Rectal smooth muscle tissue (tissue), 1 donor: ENCODE measurements around the gene ZNF462.

Experiments
- H3K27ac ChIP-seq: one replicate; pipeline ENCODE4 v1.7.0; 2013; ENCODE audit warnings: low read depth, low read length, inconsistent platforms
- H3K27me3 ChIP-seq: one replicate; pipeline ENCODE4 v1.7.0; 2013; ENCODE audit warnings: low read length; ENCODE audit not compliant: control insufficient read depth, insufficient read depth
- H3K36me3 ChIP-seq: one replicate; pipeline ENCODE4 v1.7.0; 2013; ENCODE audit warnings: low read length; ENCODE audit not compliant: control insufficient read depth, insufficient read depth
- H3K4me1 ChIP-seq: one replicate; pipeline ENCODE4 v1.7.0; 2013; ENCODE audit warnings: low read length; ENCODE audit not compliant: control insufficient read depth, insufficient read depth
- H3K4me3 ChIP-seq: one replicate; pipeline ENCODE4 v1.7.0; 2013; ENCODE audit warnings: low read length
- H3K9ac ChIP-seq: one replicate; pipeline ENCODE4 v1.7.0; 2013; ENCODE audit warnings: low read length

Gene ZNF462

GRCh38 chr9:106868565-106868964 lies 5.6 kb downstream of the ZNF462 start:
- H3K27me3 ChIP-seq, result no peaks in the 10 kb centered on the region
- H3K27ac ChIP-seq, result peak overlapping the region; percentile 75
- peaks cover 37% of the 10 kb centered on the region for H3K4me1 ChIP-seq
- no peak overlapping the region for H3K4me3 ChIP-seq
- no peak overlapping the region for H3K9ac ChIP-seq
- no peaks in the 10 kb centered on the region for H3K36me3 ChIP-seq

- Histone ChIP-seq H3K4me3 (no peak overlapping the region), H3K27me3 (no peaks in the 10 kb centered on the region), H3K27ac (peak overlapping the region; percentile 75), H3K36me3 (no peaks in the 10 kb centered on the region), H3K4me1 (peaks cover 37% of the 10 kb centered on the region), H3K9ac (no peak overlapping the region)
These were observed 6.1 kb downstream of the ZNF462 start for GRCh38 chr9:106869028-106869427.

DNA sequence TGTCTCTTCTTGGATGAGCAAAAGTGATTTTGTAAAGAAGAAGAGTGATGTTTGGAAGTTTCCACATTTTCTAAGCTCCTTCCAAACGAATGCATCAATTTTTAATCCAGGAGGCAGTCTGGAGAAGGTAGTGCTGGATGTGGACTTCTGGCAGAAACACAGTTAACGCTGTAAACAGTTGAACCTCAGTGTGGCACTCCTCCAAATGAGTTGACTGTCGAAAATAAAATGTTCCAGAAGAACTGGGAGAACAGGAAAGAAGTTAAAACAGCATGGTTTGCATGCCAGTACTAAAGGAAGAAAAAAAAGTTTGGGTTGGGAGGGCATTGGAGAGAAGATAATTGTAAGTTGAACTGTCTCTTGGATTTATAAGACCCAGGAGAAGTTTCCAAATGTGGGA lies 6.5 kb downstream of the ZNF462 start:
- H3K4me3 ChIP-seq, result no peak overlapping the region
- no peaks in the 10 kb centered on the region for H3K36me3 ChIP-seq
- H3K27ac ChIP-seq, result peak overlapping the region; percentile 75
- H3K4me1 ChIP-seq, result peaks cover 37% of the 10 kb centered on the region
- H3K27me3 ChIP-seq, result no peaks in the 10 kb centered on the region
- no peak overlapping the region for H3K9ac ChIP-seq

- peaks cover 46% of the 10 kb centered on the region for H3K4me1 ChIP-seq
- H3K27me3 ChIP-seq, result no peaks in the 10 kb centered on the region
- H3K27ac ChIP-seq, result no peak overlapping the region
- H3K9ac ChIP-seq, result no peak overlapping the region
- no peak overlapping the region for H3K4me3 ChIP-seq
- no peaks in the 10 kb centered on the region for H3K36me3 ChIP-seq
These were observed 9.7 kb downstream of the ZNF462 start for GRCh38 chr9:106872641-106873040.

GRCh38 chr9:106874031-106874430 lies 11.1 kb downstream of the ZNF462 start:
- peaks cover 46% of the 10 kb centered on the region for H3K4me1 ChIP-seq
- H3K27me3 ChIP-seq, result no peaks in the 10 kb centered on the region
- H3K4me3 ChIP-seq, result no peak overlapping the region
- no peak overlapping the region for H3K9ac ChIP-seq
- H3K27ac ChIP-seq, result no peak overlapping the region
- no peaks in the 10 kb centered on the region for H3K36me3 ChIP-seq

- no peaks in the 10 kb centered on the region for H3K27me3 ChIP-seq
- no peak overlapping the region for H3K27ac ChIP-seq
- H3K9ac ChIP-seq, result no peak overlapping the region
- H3K4me1 ChIP-seq, result peaks cover 44% of the 10 kb centered on the region
- no peak overlapping the region for H3K4me3 ChIP-seq
- no peaks in the 10 kb centered on the region for H3K36me3 ChIP-seq
These were observed 11.7 kb downstream of the ZNF462 start for GRCh38 chr9:106874652-106875051.

- Histone ChIP-seq H3K9ac (no peak overlapping the region), H3K36me3 (no peaks in the 10 kb centered on the region), H3K27me3 (no peaks in the 10 kb centered on the region), H3K4me3 (no peak overlapping the region), H3K27ac (no peak overlapping the region), H3K4me1 (peaks cover 48% of the 10 kb centered on the region)
These were observed 12.6 kb downstream of the ZNF462 start for GRCh38 chr9:106875529-106875928.

GRCh38 chr9:106877345-106877744 lies 14.4 kb downstream of the ZNF462 start:
- no peaks in the 10 kb centered on the region for H3K27me3 ChIP-seq
- no peak overlapping the region for H3K9ac ChIP-seq
- peaks cover 51% of the 10 kb centered on the region for H3K4me1 ChIP-seq
- no peak overlapping the region for H3K27ac ChIP-seq
- H3K36me3 ChIP-seq, result no peaks in the 10 kb centered on the region
- H3K4me3 ChIP-seq, result no peak overlapping the region

DNA sequence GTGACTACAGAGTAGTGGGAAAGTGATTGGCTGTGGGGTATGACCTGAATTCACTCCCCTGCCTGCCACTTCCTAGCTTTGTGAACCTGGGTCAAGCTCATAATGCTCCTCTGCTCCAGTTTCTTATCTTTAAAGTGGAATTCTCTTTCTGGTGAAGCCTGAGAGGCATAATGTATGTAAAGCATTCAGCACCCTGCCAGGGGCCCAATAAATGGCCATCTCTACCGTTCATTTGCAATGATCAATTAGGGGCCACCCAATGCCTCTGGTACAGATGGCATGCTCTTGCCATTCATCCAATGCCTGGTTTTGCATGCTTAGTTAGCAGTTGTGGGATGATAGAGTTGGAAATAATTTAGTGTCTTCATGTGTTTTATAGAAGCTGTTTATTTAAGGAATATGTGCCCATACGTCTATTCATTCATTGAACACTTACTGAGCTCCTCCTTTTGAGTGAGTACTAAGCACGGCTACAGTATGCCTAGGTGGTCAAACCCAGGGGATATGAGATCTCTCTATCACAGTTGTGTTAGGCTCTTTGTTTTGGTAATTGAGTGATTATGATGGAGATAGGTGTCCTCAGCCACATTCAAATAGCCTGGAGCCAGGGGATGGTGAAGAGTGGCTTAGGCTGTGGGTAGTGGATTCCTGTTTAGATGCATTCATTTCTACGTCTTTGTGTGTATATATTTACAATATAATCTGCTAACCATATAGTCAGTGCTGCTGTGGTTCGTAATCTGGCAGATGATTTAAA lies 15.3 kb downstream of the ZNF462 start:
- Histone ChIP-seq H3K27ac (peak overlapping the region; percentile 80), H3K4me1 (peaks cover 51% of the 10 kb centered on the region), H3K9ac (no peak overlapping the region), H3K36me3 (no peaks in the 10 kb centered on the region), H3K27me3 (no peaks in the 10 kb centered on the region), H3K4me3 (peak overlapping the region; percentile 24)

GRCh38 chr9:106878934-106879333 lies 16.0 kb downstream of the ZNF462 start:
- Histone ChIP-seq H3K27me3 (no peaks in the 10 kb centered on the region), H3K4me1 (peaks cover 55% of the 10 kb centered on the region), H3K27ac (peak overlapping the region; percentile 80), H3K4me3 (peak overlapping the region; percentile 16), H3K9ac (no peak overlapping the region), H3K36me3 (no peaks in the 10 kb centered on the region)

- no peaks in the 10 kb centered on the region for H3K27me3 ChIP-seq
- no peaks in the 10 kb centered on the region for H3K36me3 ChIP-seq
- no peak overlapping the region for H3K9ac ChIP-seq
- peaks cover 57% of the 10 kb centered on the region for H3K4me1 ChIP-seq
- no peak overlapping the region for H3K4me3 ChIP-seq
- peak overlapping the region; percentile 80 for H3K27ac ChIP-seq
These were observed 16.5 kb downstream of the ZNF462 start for GRCh38 chr9:106879439-106879882.

DNA sequence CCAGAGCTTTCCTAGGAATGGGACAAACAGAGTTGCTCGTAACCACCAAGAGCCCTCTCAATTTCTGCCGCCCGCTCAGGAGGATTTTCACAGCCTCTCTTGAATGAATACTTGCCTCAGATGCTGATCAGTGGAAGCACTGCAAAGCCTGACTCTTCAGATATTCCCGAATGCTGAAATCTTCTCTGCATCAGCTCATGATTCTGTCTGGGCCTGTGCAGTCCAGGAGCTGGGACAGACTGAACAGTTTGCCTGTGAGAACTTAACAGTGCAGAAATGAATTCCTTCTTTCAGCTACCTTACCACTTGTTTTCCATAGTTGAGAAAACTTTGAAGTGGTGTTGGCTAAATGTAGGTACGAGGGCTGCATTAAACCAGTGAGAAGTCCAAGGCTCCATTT lies 17.1 kb downstream of the ZNF462 start:
- peak overlapping the region; percentile 80 for H3K27ac ChIP-seq
- peaks cover 57% of the 10 kb centered on the region for H3K4me1 ChIP-seq
- H3K4me3 ChIP-seq, result no peak overlapping the region
- H3K36me3 ChIP-seq, result no peaks in the 10 kb centered on the region
- no peak overlapping the region for H3K9ac ChIP-seq
- H3K27me3 ChIP-seq, result no peaks in the 10 kb centered on the region

GRCh38 chr9:106880863-106881262 lies 17.9 kb downstream of the ZNF462 start:
- H3K4me1 ChIP-seq, result peaks cover 53% of the 10 kb centered on the region
- no peaks in the 10 kb centered on the region for H3K36me3 ChIP-seq
- no peak overlapping the region for H3K4me3 ChIP-seq
- no peaks in the 10 kb centered on the region for H3K27me3 ChIP-seq
- no peak overlapping the region for H3K9ac ChIP-seq
- peak overlapping the region; percentile 80 for H3K27ac ChIP-seq
